HS-27A (cell line): ENCODE results near the gene NEDD8.

Experiments used
- DNase-seq: peaks from one replicate; pipeline ENCODE4 v3.0.0-alpha.2; 2012; ENCODE audit warnings: low read depth, missing footprints

The NEDD8 gene

GRCh38 chr14:24196071-24197055 is 35.8 kb downstream of the NEDD8 start:
- peak; percentile 9 for DNase-seq

GRCh38 chr14:24195186-24196070 is 36.7 kb downstream of the NEDD8 start, which contains the start of gene TM9SF1:
Gene TM9SF1, minus strand, starts transcription at chr14:24195441. Its CDS starts 422 bp downstream, at chr14:24195019.
- peak; percentile 73 for DNase-seq

- no peak for DNase-seq
These were observed 37.3 kb downstream of the NEDD8 start for GRCh38 chr14:24194873-24195185.

GRCh38 chr14:24194186-24194872 is 37.8 kb downstream of the NEDD8 start:
- no peak for DNase-seq

GRCh38 chr14:24192933-24193332 is 39.2 kb downstream of the NEDD8 start:
- DNase-seq = no peak

- DNase-seq = no peak
These were observed 41.8 kb downstream of the NEDD8 start for GRCh38 chr14:24190416-24190815.

- DNase-seq = no peak
These were observed 42.7 kb downstream of the NEDD8 start for GRCh38 chr14:24189460-24189859.

- DNase-seq = no peak
These were observed 43.1 kb downstream of the NEDD8 start for GRCh38 chr14:24189059-24189375.

GRCh38 chr14:24188251-24189058 is 43.7 kb downstream of the NEDD8 start, which contains the start of gene IPO4:
Gene IPO4, minus strand, starts transcription at chr14:24188816. Its CDS starts 29 bp downstream, at chr14:24188787.
- peak; percentile 95 for DNase-seq

- no peak for DNase-seq
These were observed 44.6 kb downstream of the NEDD8 start for GRCh38 chr14:24187539-24187915.

- no peak for DNase-seq
These were observed 45.2 kb downstream of the NEDD8 start for GRCh38 chr14:24186831-24187538.

- no peak for DNase-seq
These were observed 46.4 kb downstream of the NEDD8 start for GRCh38 chr14:24185741-24186140.

- no peak for DNase-seq
These were observed 47.1 kb downstream of the NEDD8 start for GRCh38 chr14:24185026-24185425.

- no peak for DNase-seq
These were observed 47.8 kb downstream of the NEDD8 start for GRCh38 chr14:24184104-24184970.

GRCh38 chr14:24183014-24183481 is 49.1 kb downstream of the NEDD8 start:
- no peak for DNase-seq

- no peak for DNase-seq
These were observed 49.9 kb downstream of the NEDD8 start for GRCh38 chr14:24182110-24182882.

- no peak for DNase-seq
These were observed 50.6 kb downstream of the NEDD8 start for GRCh38 chr14:24181371-24182077.
